Breast epithelium (tissue), 3 donors: Measurements from ENCODE around the gene MAN1A1.

Experiments
- POLR2A ChIP-seq: fragments of 450-650 bp; IDR thresholded peaks from one replicate; pipeline ENCODE4 v1.6.1; 2016; ENCODE audit warnings: antibody characterized with exemption, mild to moderate bottlenecking, moderate library complexity
- TF ChIP-seq, protein P1 (sequence below), 3 donors: fragments of 450-650 bp; IDR thresholded peaks; one replicate each; pipeline ENCODE4 v1.5.1; 2016 to 2017; ENCODE audit warnings: antibody characterized with exemption in 3 of 3, mild to moderate bottlenecking in 3 of 3, moderate library complexity in 3 of 3

DNA sequence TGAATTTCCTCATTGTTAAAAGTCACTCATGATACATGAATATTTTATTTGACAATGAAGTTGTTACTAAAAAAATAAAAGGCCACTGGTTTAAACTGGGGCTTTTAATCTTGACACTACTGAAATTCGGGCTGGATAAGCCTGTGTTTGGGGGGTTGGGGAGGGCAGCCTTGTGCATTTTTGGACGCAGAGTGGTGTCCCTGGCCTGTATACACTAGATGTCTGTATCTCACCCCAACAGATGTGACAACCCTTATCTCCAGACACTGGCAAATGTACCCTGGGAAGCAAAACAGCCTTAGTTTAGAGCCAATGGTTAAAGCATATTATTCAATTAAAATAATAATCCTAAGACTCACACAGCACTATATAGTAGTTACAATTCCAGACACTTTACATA lies 24.8 kb downstream of the MAN1A1 start:
- no peak for TF ChIP-seq POLR2A
- TF ChIP-seq, protein P1, sequence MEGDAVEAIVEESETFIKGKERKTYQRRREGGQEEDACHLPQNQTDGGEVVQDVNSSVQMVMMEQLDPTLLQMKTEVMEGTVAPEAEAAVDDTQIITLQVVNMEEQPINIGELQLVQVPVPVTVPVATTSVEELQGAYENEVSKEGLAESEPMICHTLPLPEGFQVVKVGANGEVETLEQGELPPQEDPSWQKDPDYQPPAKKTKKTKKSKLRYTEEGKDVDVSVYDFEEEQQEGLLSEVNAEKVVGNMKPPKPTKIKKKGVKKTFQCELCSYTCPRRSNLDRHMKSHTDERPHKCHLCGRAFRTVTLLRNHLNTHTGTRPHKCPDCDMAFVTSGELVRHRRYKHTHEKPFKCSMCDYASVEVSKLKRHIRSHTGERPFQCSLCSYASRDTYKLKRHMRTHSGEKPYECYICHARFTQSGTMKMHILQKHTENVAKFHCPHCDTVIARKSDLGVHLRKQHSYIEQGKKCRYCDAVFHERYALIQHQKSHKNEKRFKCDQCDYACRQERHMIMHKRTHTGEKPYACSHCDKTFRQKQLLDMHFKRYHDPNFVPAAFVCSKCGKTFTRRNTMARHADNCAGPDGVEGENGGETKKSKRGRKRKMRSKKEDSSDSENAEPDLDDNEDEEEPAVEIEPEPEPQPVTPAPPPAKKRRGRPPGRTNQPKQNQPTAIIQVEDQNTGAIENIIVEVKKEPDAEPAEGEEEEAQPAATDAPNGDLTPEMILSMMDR (IDR thresholded peaks at IDR 0.05): no peak
